ENCODE measurements around the gene BHLHA15.

DNA sequence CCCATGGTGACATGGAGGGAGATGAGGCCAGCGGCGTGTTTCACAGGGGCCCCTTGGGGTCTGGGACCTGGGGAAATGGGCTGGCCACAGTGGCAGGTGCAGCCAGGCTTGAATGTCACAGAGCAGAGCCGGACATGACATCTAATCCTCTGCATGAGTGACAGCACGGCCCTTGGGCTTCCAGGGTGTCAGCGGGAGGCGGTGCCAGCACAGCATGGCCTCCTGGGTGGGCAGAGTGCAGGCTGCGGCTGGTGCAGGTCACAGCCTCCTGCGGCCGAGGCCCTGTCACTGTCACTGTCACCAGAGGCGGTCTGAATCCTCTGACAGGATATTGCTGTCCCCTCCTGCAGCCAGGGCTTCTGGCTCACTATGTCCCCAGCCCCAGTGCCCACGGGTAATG is 18.2 kb downstream of the BHLHA15 start:
- TF ChIP-seq EP300 (IDR thresholded peaks at IDR 0.05; ENCODE audit: low read depth) (no peak), CTCF (IDR thresholded peaks at IDR 0.05) (no peak), POLR2A (IDR thresholded peaks at IDR 0.05) (no peak)

Data from transverse colon (tissue), 3 donors.